Activated CD8-positive, alpha-beta memory T cell treated with anti-CD3 and anti-CD28 coated beads, Interleukin-2, amount 50 U/mL, for 4 hours (primary cell): ENCODE measurements around the gene NRL.
A peak's percentile ranks its signal among the peaks of the same experiment; 100 is the strongest.

Source experiments
- DNase-seq: peaks from one replicate; pipeline ENCODE4 v3.0.0-alpha.2; 2020

Gene NRL

DNA sequence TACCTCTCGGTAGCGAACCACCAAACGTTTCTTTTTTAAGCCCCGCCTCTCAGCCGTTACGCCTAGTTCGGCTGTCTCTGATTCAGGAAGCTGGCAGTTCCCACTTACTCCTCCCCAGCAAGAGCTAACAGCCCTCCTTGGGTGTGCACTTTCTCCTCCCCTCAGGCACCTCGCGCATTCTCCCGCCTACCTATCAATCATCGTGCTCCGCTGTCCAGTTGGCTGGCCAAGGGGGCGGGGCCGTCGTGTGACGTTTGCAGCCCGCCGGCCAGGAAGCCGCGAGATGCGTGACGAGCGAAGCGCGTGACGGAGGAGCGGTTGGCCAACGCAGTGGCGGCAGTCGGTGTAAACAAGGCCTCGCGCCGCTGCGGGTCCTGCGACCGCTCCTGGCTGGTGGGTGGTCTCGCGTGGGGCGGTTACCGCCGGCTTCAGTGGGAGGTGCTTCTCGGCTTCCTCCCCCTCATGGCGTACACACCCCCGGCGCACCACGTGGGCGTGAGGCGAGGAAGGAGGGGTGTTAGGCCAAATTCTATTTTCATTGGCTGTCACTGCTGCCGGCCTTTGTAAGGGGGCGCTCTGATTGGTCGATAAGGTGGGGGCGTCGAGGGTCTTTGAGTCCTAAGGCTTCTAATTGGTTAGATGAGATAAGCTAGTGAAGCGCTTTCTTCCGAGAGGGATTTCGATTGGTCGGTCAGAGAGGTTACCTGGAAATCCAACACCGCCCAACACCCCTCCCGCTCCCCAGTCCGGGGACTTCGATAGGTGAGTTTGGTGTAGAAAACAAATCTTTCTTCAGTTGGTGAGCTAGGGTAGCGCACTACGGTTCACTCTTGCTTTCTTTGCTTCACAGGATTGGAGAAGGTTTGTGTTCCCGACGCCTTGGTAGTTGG, at the start of gene NRL, which contains the start of gene DCAF11:
Gene NRL, minus strand, starts transcription at position 418 of the 890 bp plus-strand sequence. CDS start 32,101 bp downstream, outside the sequence.
Gene DCAF11, plus strand, starts transcription at position 246 of the 890 bp plus-strand sequence. CDS start 818 bp downstream, outside the sequence.
- peak; percentile 98 for DNase-seq

DNA sequence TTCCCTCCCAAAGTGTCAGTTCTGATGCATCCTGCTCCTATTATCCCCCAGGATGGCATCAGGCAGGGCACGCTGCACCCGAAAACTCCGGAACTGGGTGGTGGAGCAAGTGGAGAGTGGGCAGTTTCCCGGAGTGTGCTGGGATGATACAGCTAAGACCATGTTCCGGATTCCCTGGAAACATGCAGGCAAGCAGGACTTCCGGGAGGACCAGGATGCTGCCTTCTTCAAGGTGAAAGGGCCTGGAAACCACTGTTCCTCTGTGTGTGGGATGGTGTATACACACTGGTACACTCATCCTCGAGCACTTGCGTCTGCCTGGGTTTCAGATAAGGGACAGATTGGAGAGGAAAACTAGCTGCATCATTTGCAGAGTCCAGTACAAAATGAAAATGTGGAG, 47.3 kb upstream of the NRL start:
- DNase-seq = no peak

DNA sequence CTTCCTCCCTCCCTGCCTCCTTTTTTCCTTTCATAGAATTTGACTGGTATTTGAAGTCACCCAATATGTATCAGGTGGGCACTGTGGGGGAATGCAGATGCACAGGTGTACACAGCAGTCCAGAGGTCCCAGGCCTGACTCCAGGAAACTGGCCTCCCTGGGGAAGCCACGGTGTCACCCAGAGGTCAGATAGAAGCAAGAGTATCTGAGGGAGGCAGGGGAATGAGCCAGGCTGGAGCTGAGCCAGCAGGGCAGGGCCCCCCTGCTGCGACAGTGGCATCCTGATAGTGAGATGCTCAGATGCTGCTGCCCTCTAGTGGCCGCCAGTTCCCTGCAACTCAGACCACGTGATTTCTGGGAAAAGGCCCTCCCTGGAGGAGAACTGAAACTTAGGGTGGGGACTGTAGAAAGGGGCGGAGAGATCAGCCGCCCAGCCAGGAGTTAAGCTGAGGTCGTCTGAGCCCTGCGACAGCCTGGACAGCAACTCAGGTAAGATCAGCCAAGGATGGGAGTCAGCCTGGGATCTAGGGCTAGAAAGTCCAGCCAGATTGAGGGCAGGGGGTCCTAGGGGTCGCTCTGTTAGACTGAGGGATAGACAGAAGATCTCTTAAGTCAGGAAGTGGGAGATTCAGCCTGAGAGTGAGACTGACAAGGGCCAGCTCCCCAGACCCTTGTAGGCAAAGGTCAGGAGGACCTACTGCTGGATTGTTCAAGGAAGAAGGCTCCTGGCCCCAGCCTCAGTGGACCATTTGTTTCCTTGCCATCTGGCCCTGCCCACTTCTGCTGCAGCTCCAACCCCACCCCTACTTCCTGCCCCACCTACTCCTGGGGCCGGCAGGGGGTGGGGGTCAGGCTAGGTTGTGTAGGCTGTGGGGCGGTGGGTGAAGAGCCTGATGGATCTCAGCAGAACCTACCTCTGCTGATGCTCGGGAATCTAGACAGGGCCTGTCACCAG, 46.4 kb upstream of the NRL start, which contains the start of gene IRF9:
Gene IRF9, plus strand, starts transcription at position 416 of the 955 bp plus-strand sequence. CDS start 880 bp downstream, outside the sequence.
- peak; percentile 98 for DNase-seq

DNA sequence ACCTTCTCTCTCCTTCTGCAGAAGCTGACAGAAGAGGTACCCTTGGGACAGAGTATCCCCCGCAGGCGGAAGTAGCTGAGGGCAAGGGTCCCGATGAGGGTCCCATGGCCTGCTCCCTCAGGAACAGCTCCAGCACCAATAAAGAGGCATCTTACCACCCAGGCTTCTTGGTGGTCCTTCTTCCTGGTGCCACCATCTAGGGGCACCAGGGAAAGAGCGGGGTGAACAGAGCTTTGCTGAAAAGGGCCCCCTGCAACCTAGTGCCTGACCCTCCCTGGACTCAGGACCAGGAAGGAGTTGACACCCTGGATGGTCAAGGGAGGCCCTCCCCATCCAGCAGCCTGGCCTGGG, 45.7 kb upstream of the NRL start:
- no peak for DNase-seq

DNA sequence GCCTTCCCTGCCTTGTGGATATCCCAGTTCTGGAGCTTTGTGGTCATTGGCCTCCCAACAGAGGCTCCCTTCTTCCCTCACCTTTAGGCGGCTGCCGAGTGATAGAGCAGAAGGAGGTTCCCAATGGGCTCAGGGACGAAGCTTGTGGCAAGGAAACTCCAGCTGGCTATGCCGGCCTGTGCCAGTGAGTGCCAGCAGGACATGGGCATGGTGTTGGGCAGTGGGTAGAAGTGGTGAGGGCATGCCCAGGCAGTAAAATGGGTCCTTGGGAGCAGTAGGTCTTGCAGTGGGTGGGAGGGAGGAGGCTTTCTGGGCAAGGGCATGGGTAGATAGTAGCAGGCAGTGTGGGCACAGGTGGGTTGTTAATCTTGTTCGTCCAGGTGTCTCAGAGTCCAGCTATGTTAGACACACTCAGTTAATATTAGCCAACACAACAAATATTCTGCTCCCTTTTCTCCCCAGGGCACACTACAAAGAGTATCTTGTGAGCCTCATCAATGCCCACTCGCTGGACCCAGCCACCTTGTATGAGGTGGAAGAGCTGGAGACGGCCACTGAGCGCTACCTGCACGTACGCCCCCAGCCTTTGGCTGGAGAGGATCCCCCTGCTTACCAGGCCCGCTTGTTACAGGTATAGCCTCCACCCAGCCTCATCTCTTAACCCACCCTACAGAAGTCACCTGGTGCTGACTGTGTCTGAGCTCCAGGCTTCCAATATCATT, 45.2 kb upstream of the NRL start:
- DNase-seq = no peak

DNA sequence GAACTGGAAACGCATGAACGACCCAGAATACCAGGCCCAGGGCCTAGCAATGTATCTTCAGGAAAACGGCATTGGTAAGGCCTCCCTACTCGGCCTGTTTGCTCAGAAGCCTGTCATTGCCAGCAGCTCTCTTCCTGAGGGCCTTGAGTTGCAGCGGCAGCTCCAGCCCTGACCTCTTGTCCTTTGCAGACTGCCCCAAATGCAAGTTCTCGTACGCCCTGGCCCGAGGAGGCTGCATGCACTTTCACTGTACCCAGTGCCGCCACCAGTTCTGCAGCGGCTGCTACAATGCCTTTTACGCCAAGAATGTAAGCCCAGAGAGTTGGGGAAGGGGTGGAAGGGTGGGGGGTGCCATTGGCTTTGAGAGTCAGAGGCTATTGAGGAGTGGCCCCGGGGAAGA, 42.6 kb upstream of the NRL start:
- DNase-seq = no peak

DNA sequence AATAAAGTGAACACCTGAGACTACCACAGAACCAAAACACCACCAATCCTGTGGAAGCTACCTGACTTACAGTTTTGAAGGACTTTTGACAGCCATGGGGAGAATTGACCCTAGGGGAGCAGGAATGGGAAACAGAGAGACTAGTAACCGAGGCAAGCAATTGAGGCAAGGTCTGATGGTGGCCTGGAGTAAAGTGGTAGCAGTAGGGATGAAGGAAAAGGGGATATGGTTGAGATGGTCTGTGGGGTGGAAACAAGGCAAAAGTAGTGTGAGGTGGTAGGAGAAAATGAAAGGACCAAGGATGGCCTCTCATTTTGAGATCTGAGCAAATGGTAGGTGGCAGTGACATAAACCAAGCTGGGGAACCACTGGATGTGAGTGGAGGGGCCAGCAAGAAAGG, 42.1 kb upstream of the NRL start:
- no peak for DNase-seq

DNA sequence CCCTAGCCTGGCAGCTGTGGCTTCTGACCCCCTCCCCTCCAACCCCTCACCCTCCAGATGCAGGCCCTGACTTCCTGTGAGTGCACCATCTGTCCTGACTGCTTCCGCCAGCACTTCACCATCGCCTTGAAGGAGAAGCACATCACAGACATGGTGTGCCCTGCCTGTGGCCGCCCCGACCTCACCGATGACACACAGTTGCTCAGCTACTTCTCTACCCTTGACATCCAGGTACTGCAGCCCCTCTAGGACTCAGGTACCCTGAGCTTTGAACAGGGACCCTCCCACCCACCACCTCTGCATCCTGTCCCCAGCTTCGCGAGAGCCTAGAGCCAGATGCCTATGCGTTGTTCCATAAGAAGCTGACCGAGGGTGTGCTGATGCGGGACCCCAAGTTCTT, 40.4 kb upstream of the NRL start:
- DNase-seq = no peak

DNA sequence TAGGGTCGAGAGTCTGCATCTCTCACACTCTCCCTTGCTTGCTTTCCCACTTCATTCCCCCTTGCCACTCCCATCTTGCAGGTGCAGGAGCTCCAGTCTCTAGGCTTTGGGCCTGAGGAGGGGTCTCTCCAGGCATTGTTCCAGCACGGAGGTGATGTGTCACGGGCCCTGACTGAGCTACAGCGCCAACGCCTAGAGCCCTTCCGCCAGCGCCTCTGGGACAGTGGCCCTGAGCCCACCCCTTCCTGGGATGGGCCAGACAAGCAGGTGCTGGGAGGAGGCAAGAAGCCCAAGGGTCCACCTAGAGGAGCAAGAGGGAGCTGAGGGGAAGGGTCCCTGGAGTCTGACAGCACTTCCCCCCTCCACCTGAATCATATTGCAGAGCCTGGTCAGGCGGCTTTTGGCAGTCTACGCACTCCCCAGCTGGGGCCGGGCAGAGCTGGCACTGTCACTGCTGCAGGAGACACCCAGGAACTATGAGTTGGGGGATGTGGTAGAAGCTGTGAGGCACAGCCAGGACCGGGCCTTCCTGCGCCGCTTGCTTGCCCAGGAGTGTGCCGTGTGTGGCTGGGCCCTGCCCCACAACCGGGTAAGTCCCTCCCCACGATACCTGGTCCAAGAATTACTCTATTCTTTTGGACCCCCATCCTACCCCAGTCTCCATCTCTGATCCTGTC, 36.8 kb upstream of the NRL start:
- DNase-seq = no peak

DNA sequence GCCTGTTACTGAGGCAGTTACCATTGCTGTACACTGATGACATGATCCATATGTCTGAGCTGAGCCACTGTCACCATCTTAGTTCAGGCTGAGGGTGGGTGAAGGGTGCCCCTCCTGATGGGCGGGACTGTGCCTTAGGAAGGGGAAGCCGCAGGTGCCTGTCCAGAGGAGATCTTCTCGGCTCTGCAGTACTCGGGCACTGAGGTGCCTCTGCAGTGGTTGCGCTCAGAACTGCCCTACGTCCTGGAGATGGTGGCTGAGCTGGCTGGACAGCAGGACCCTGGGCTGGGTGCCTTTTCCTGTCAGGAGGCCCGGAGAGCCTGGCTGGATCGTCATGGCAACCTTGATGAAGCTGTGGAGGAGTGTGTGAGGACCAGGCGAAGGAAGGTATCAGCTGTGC, 36.2 kb upstream of the NRL start:
- DNase-seq = no peak

DNA sequence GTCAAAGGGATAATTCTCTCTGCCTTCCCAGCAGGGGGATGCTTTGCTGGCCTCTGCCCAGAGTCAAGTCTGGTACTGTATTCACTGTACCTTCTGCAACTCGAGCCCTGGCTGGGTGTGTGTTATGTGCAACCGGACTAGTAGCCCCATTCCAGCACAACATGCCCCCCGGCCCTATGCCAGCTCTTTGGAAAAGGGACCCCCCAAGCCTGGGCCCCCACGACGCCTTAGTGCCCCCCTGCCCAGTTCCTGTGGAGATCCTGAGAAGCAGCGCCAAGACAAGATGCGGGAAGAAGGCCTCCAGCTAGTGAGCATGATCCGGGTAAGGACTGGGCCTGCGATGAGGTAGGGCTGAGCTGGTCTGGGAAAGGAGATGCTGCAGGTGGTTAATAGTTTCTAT, 35.8 kb upstream of the NRL start:
- no peak for DNase-seq

DNA sequence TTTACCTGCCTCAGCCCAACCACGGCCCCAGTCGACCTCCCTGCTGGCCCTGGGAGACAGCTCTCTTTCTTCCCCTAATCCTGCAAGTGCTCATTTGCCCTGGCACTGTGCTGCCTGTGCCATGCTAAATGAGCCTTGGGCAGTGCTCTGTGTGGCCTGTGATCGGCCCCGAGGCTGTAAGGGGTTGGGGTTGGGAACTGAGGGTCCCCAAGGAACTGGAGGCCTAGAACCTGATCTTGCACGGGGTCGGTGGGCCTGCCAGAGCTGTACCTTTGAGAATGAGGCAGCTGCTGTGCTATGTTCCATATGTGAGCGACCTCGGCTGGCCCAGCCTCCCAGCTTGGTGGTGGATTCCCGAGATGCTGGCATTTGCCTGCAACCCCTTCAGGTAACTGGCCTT, 35.3 kb upstream of the NRL start:
- no peak for DNase-seq

DNA sequence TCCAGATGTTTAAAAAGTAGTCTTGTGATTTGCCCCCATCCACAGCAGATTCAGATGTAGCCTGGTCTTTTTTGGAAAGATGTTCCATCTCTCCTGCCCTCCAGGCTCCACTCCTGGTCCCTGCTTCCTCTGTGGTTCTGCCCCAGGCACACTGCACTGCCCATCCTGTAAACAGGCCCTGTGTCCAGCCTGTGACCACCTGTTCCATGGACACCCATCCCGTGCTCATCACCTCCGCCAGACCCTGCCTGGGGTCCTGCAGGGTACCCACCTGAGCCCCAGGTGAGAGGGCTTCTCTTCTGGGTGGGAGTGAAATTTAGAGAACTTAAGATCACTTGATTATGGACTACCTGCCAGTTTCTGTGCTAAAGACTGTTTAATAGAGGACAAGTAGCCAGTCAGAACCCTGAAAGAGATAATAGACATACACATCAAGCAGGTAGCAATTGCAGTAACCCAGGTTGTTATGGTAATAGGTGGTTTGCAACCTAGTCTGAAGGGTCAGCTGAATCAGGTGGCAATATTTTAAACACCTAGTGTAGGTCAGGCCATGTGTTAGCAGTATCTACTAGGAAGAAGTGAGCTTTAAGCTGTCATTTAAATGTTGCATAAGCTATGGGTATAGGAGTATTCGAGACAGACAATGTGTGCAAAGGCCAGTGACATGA, 34.7 kb upstream of the NRL start:
- DNase-seq = no peak

DNA sequence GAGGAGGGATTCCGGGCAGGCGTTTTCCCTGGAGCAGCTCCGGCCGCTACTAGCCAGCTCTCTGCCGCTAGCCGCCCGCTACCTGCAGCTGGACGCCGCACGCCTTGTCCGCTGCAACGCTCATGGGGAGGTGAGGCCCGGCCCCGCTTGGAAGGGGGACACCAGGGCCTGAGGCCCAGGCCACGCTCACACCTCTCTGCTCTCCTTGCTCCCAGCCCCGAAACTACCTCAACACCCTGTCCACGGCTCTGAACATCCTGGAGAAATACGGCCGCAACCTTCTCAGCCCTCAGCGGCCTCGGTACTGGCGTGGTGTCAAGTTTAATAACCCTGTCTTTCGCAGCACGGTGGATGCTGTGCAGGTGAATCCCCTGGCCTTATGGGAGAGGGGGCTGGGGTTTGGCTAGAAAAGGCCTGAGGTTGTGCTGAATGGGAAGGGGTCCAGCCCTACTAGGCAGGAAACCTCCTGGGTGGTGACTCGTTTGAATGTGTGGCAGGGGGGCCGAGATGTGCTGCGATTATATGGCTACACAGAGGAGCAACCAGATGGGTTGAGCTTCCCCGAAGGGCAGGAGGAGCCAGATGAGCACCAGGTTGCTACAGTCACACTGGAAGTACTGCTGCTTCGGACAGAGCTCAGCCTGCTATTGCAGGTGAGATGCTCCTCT, 33.1 kb upstream of the NRL start:
- DNase-seq = no peak

DNA sequence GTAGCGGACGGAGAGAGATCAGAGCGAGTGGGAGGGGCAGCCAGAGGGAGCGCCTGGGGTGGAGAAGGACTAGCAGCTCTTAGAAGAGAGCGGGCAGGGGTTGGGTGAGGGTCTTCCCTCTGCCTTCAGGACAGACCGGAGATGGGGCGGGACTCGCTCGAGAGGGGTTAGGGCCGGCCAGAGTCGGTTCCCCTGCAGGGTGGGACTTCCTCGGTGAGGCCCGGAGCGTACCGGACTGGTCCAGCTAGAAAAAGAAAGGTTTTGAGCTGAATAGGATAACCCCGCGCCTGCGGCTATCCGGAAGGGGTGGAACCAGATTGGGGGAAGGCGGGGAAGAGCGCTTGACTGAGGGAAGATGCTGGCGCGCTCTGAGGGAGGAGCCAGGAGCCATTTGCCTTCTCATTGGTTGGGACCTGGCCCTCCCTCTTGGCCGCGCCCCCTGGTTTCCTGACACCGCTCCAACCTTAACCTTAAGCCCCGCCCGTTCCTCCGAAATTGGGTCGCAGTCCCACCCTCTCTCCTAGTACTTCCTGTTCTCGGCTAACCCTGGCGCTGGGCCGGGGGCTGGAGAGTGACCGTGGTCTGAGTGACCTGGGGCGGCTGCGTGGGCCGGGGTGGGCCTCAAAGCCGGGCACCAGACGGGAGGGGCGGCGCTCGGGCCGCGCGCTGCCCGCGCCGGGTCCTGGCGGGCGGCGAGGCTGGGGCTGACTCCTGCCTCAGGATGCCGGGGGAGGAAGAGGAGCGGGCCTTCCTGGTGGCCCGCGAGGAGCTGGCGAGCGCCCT, 32.4 kb upstream of the NRL start, which contains the start of gene RNF31:
Gene RNF31, plus strand, starts transcription at position 521 of the 783 bp plus-strand sequence. Its CDS starts 201 bp downstream, at position 722.
- peak; percentile 97 for DNase-seq

DNA sequence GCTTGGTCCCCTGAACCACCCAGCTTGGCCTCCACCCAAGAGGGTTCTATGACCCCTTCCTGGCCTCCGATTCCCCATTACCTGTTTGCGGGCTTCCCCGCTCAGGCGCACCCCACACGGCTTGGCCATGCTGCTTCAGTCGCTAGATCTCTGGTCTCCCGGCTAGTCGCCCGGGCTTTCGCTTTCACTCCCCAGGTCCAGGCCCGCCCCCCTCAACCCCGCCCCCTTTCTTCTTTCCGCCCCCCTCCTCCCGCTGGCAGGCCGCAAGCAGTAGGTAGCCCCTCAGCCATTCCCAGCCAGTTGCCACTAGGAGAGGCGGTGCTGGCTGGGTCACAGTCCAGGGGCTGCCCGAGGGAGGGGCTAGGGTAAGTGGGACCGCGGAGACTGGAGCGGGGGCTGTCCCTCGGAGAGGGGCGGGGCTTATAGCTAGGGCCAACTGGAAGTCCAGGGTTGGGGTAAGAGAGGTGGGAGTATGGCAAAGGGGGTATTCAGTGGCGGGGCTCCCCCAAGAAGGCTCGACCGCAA, 31.8 kb upstream of the NRL start, which contains the start of gene PSME2:
Gene PSME2, minus strand, starts transcription at position 158 of the 525 bp plus-strand sequence. Its CDS starts 29 bp downstream, at position 129.
- peak; percentile 75 for DNase-seq

DNA sequence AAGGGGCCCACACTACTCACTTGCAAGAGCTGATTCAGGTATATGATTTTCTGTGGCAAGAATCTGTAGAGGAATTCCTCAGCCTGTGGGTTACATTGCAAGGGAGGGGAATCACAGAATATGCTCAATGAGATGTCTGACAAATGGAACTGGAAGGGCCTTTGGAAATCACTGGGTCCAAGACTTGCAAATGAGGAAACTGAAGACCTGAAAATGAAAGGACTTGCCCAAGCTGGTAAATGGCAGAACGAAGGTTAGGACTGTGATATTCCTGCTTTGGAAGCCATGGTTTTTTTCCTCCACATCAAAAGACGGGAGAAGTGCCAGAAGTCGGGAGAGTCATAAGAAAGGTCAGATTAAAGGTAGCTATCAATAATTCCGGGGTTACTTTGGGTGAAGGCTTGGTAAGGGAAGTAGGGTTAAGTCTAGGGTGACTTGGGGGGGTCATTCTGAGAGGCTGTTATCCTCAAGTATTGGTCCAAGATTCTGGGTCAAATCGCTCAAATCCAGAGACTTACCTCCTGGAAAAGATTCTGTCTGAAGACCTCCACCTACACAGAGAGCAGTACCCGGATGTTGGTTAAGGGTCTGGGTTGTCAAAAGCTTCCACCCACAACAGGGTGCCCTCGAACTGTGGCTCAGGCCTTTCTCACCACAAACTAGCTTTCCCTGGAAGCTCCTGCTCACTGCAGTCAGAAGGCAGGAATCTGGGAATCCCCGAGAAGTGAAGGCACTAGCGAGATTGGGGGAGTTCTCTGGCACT, 31.1 kb upstream of the NRL start:
- DNase-seq = no peak

DNA sequence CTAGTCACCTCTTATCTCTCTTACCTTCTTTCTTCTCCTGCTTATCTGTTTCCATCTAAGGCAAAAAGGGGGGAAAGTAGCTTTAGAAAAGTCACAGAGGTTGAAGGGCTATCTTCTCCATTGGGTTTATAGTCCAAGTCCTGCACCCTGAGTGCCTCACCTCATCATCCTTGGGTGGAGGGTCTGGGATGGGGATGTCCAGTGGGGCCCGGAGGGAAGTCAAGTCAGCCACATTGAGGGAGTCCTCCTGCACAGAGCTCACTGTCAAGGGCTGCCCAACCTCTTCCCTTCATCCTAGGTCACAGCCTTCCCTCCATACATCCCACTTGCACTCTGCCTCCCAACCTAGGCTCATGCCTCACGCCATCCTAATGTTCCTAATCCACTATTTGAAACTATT, 30.5 kb upstream of the NRL start:
- DNase-seq = no peak

DNA sequence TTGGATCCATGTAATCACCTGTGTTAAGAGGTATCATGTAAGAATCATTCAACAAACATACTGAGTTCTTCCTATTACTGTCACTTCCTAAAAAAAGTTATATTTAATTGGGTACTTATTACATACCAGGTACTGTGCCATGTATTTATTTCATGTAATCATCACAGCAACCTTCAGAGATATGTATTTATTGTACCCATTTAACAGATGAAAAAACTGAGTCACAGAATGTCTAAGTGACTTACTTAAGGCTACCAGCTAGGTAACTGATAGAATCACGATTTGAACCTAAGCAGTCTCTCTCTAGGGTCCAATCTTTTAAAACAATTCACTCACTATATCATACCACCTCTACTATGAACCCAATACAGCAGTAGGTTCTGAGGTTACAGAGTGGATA, 29.7 kb upstream of the NRL start:
- DNase-seq = no peak
